OCI-LY3 (cell line): ENCODE data around the gene ZNF324B.

Experiments used
- H2AFZ ChIP-seq: fragments of 200-600, 300-600 bp; shearing (Covaris generic); 2 replicates; pipeline ENCODE4 v1.6.0; 2014; ENCODE audit warnings: antibody characterized with exemption, low read depth, low read length
- H3K27ac ChIP-seq: fragments of 200-600, 300-600 bp; sonication (generic); 2 replicates; pipeline ENCODE4 v1.5.1; 2014; ENCODE audit warnings: mild to moderate bottlenecking, low read length, moderate library complexity, mixed read lengths
- H3K27me3 ChIP-seq: fragments of 200-600, 300-600 bp; sonication (generic); 2 replicates; pipeline ENCODE4 v1.6.1; 2014; ENCODE audit warnings: low read depth, low read length, mixed read lengths
- H3K36me3 ChIP-seq: fragments of 200-600, 300-600 bp; sonication (generic); replicated peaks from 2 replicates; pipeline ENCODE3; 2014; ENCODE audit warnings: low read depth, low read length, mixed read lengths
- H3K4me1 ChIP-seq: fragments of 300-600, 200-600 bp; sonication (generic); 2 replicates; pipeline ENCODE4 v1.6.1; 2014; ENCODE audit warnings: low read length, mixed read lengths
- H3K4me2 ChIP-seq: fragments of 200-600, 300-600 bp; sonication (generic); 2 replicates; pipeline ENCODE4 v1.6.1; 2014; ENCODE audit warnings: low read length, mixed read lengths
- H3K4me3 ChIP-seq: fragments of 300-600, 200-600 bp; sonication (generic); 2 replicates; pipeline ENCODE4 v1.5.1; 2014; ENCODE audit warnings: antibody characterized with exemption, mild to moderate bottlenecking, low read length, moderate library complexity
- H3K79me2 ChIP-seq: fragments of 300-600, 200-600 bp; shearing (Covaris generic); 2 replicates; pipeline ENCODE4 v1.6.1; 2014; ENCODE audit warnings: mild to moderate bottlenecking, low read length, mixed read lengths
- H3K9ac ChIP-seq: fragments of 300-600, 200-600 bp; shearing (Covaris generic); 2 replicates; pipeline ENCODE4 v1.6.0; 2014; ENCODE audit warnings: mild to moderate bottlenecking, low read length, moderate library complexity
- H3K9me3 ChIP-seq: fragments of 200-600, 300-600 bp; shearing (Covaris generic); 2 replicates; pipeline ENCODE4 v1.6.1; 2014; ENCODE audit warnings: low read length, mixed read lengths; ENCODE audit not compliant: insufficient read depth
- H4K20me1 ChIP-seq: fragments of 200-600, 300-600 bp; sonication (generic); 2 replicates; pipeline ENCODE4 v1.6.1; 2016; ENCODE audit warnings: low read length, mixed read lengths; ENCODE audit not compliant: insufficient read depth
- CTCF ChIP-seq: fragments of 200-600, 300-600 bp; sonication (generic); IDR thresholded peaks from 2 replicates; pipeline ENCODE4 v1.5.1; 2014; ENCODE audit warnings: antibody characterized with exemption, low read length, low read depth
- EZH2phosphoT487 ChIP-seq: fragments of 200-600 bp; shearing (Covaris generic); IDR thresholded peaks from 2 replicates; pipeline ENCODE4 v1.6.1; 2018; ENCODE audit warnings: antibody characterized with exemption, mixed run types, low read depth

ZNF324B gene

GRCh38 chr19:58407658-58408151 lies 43.7 kb upstream of the ZNF324B start:
- Histone ChIP-seq H2AFZ (peak overlapping the region; percentile 8; the same call in 1 of the 2 replicates), H3K27me3 (no peaks in the 10 kb centered on the region), H3K9ac (peak overlapping the region; percentile 94), H4K20me1 (no peaks in the 10 kb centered on the region), H3K27ac (peak overlapping the region; percentile 66), H3K4me2 (peak overlapping the region; percentile 95), H3K4me3 (peak overlapping the region; percentile 93), H3K9me3 (no peaks in the 10 kb centered on the region), H3K79me2 (peaks cover 26% of the 10 kb centered on the region), H3K36me3 (peaks cover 6% of the 10 kb centered on the region), H3K4me1 (peaks cover 15% of the 10 kb centered on the region)
- TF ChIP-seq EZH2phosphoT487 (no peak), CTCF (no peak)

- TF ChIP-seq EZH2phosphoT487 (no peak), CTCF (peak; percentile 52)
- peak within 1 kb of the TSS; percentile 93 for H3K4me3 ChIP-seq
- peak within 1 kb of the TSS; percentile 95 for H3K4me2 ChIP-seq
- peaks cover 15% of the 10 kb centered on the region for H3K4me1 ChIP-seq
- peak within 1 kb of the TSS; percentile 66 for H3K27ac ChIP-seq
- peak within 1 kb of the TSS; percentile 41 for H2AFZ ChIP-seq
- H3K27me3 ChIP-seq = no peaks in the 10 kb centered on the region
- no peaks in the 10 kb centered on the region for H3K9me3 ChIP-seq
- no peaks in the 10 kb centered on the region for H4K20me1 ChIP-seq
- no peaks in the 10 kb centered on the region for H3K36me3 ChIP-seq
- H3K79me2 ChIP-seq = peaks cover 26% of the 10 kb centered on the region
- H3K9ac ChIP-seq = peak within 1 kb of the TSS; percentile 94
Measured at GRCh38 chr19:58408152-58409009, 43.0 kb upstream of the ZNF324B start, which contains the start of gene ZNF584. TSS of gene ZNF584 (plus strand) at chr19:58408649. CDS start at chr19:58409148, 499 bp downstream.

GRCh38 chr19:58409010-58409790 lies 42.2 kb upstream of the ZNF324B start:
- Histone ChIP-seq H3K4me3 (peak overlapping the region; percentile 93), H3K9me3 (no peaks in the 10 kb centered on the region), H2AFZ (peak overlapping the region; percentile 41), H3K27me3 (no peaks in the 10 kb centered on the region), H4K20me1 (no peaks in the 10 kb centered on the region), H3K36me3 (no peaks in the 10 kb centered on the region), H3K4me2 (peak overlapping the region; percentile 93), H3K4me1 (peaks cover 15% of the 10 kb centered on the region), H3K9ac (peak overlapping the region; percentile 94), H3K27ac (peak overlapping the region; percentile 15), H3K79me2 (peaks cover 26% of the 10 kb centered on the region)
- TF ChIP-seq EZH2phosphoT487 = no peak
- TF ChIP-seq CTCF = no peak

DNA sequence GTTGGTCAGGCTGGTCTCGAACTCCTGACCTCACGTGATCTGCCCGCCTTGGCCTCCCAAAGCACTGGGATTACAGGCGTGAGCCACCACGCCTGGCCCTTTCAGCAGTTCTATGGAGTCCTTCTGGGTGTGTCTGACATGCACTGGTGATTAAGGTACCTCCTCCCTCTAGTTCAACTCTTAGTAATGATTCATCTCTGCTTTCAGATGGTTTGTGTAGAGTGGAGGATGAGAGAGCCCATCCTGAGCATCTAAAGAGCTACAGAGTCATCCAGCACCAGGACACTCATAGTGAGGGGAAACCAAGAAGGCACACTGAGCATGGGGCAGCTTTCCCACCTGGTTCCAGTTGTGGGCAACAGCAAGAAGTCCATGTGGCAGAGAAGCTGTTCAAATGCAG lies 34.8 kb upstream of the ZNF324B start:
- Histone ChIP-seq H3K4me1 (no peaks in the 10 kb centered on the region), H4K20me1 (no peaks in the 10 kb centered on the region), H3K27me3 (no peaks in the 10 kb centered on the region), H3K4me3 (no peak overlapping the region), H3K4me2 (no peak overlapping the region), H3K27ac (no peak overlapping the region), H3K9me3 (no peaks in the 10 kb centered on the region), H2AFZ (no peak overlapping the region), H3K79me2 (0 out of 2 replicates have a peak, but pooled peaks cover 4% of the 10 kb centered on the region), H3K9ac (no peak overlapping the region), H3K36me3 (peaks cover 44% of the 10 kb centered on the region)
- TF ChIP-seq CTCF (no peak), EZH2phosphoT487 (no peak)
